ENCODE data around the gene SPTBN1.

- TF ChIP-seq, protein P1, sequence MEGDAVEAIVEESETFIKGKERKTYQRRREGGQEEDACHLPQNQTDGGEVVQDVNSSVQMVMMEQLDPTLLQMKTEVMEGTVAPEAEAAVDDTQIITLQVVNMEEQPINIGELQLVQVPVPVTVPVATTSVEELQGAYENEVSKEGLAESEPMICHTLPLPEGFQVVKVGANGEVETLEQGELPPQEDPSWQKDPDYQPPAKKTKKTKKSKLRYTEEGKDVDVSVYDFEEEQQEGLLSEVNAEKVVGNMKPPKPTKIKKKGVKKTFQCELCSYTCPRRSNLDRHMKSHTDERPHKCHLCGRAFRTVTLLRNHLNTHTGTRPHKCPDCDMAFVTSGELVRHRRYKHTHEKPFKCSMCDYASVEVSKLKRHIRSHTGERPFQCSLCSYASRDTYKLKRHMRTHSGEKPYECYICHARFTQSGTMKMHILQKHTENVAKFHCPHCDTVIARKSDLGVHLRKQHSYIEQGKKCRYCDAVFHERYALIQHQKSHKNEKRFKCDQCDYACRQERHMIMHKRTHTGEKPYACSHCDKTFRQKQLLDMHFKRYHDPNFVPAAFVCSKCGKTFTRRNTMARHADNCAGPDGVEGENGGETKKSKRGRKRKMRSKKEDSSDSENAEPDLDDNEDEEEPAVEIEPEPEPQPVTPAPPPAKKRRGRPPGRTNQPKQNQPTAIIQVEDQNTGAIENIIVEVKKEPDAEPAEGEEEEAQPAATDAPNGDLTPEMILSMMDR (conservative IDR thresholded peaks at IDR 0.05): no peak
- no peak for TF ChIP-seq EZH2 (IDR thresholded peaks at IDR 0.05; ENCODE audit: low read depth)
These were observed 241.8 kb downstream of the SPTBN1 start for GRCh38 chr2:54697934-54698333.

Measured in PC-9 (cell line).